IMR-90 (cell line): Measurements from ENCODE around the gene ARHGDIA. TPM values are rescaled to one million over a fixed set of nuclear protein-coding genes. Genes with fewer than 3 reads are reported as not detected.
A peak's percentile ranks its signal among the peaks of the same experiment; 100 is the strongest.

Experiments
- ATAC-seq: fragments of 200-7000 bp; cut with Tn5 transposase; 2 replicates; pipeline ENCODE4 v1.9.1; 2020; ENCODE audit warnings: low read depth, mild to moderate bottlenecking, moderate library complexity
- BruUV-seq: library from RNA; stranded (reverse); fragments of 400-500 nt; replicated peaks from 2 replicates; lab custom pipeline; 2021; lab: Mats Ljungman, UMichigan
- CTCF ChIA-PET: fragments of 300-600 bp; formaldehyde crosslinking; extraction: SDS; loops from one replicate; lab custom pipeline; 2021; ENCODE audit warnings: antibody characterized with exemption; lab: Yijun Ruan, JAX
- POLR2A ChIA-PET: fragments of 300-600 bp; sonication (Branson Sonifier 250); formaldehyde crosslinking; loops from one replicate; lab custom pipeline; 2022; ENCODE audit warnings: antibody characterized with exemption; ENCODE audit not compliant: unreplicated experiment; lab: Charles Lee
- DNase-seq: peaks from one replicate; pipeline ENCODE4 v3.0.0; 2013
- H2AFZ ChIP-seq: replicated peaks from 2 replicates; pipeline ENCODE3; 2013; ENCODE audit warnings: low read length, mild to moderate bottlenecking; ENCODE audit not compliant: poor library complexity
- H2AK5ac ChIP-seq: 2 replicates; pipeline ENCODE4 v1.6.1; 2013; ENCODE audit warnings: low read depth, low read length, inconsistent platforms
- H2AK9ac ChIP-seq: replicated peaks from 2 replicates; pipeline ENCODE3; 2013; ENCODE audit warnings: mild to moderate bottlenecking, low read depth, low read length, moderate library complexity; ENCODE audit not compliant: poor library complexity
- H2BK120ac ChIP-seq: 2 replicates; pipeline ENCODE4 v1.6.1; 2013; ENCODE audit warnings: low read depth, low read length, inconsistent platforms
- H2BK15ac ChIP-seq: 3 replicates; pipeline ENCODE4 v1.6.1; 2013; ENCODE audit warnings: low read depth, low read length, inconsistent platforms
- H2BK20ac ChIP-seq: 2 replicates; pipeline ENCODE4 v1.6.1; 2013; ENCODE audit warnings: low read depth, mild to moderate bottlenecking, inconsistent platforms, low read length, moderate library complexity
- H2BK5ac ChIP-seq: 2 replicates; pipeline ENCODE4 v1.6.1; 2013; ENCODE audit warnings: mild to moderate bottlenecking, low read depth, low read length, inconsistent platforms; ENCODE audit not compliant: poor library complexity, severe bottlenecking
- H3K14ac ChIP-seq: replicated peaks from 2 replicates; pipeline ENCODE4 v1.6.1; 2013; ENCODE audit warnings: low read depth, low read length, inconsistent platforms
- H3K18ac ChIP-seq: 2 replicates; pipeline ENCODE4 v1.6.1; 2013; ENCODE audit warnings: low read depth, low read length, control low read depth
- H3K23ac ChIP-seq: 2 replicates; pipeline ENCODE4 v1.6.1; 2013; ENCODE audit warnings: low read depth, low read length, inconsistent platforms
- H3K27ac ChIP-seq: 2 replicates; pipeline ENCODE4 v1.5.1; 2013; ENCODE audit warnings: mild to moderate bottlenecking, control low read depth, low read length; ENCODE audit not compliant: insufficient read depth
- H3K27me3 ChIP-seq: 2 replicates; pipeline ENCODE4 v1.6.1; 2013; ENCODE audit warnings: low read length; ENCODE audit not compliant: control insufficient read depth, insufficient read depth
- H3K36me3 ChIP-seq: 2 replicates; pipeline ENCODE4 v1.6.1; 2013; ENCODE audit warnings: low read length, mixed read lengths; ENCODE audit not compliant: control insufficient read depth, insufficient read depth
- H3K4ac ChIP-seq: 2 replicates; pipeline ENCODE4 v1.6.1; 2013; ENCODE audit warnings: low read depth, low read length, inconsistent platforms
- H3K4me1 ChIP-seq: 2 replicates; pipeline ENCODE4 v1.6.1; 2013; ENCODE audit warnings: low read length, mixed read lengths; ENCODE audit not compliant: control insufficient read depth, insufficient read depth
- H3K4me2 ChIP-seq: 2 replicates; pipeline ENCODE4 v1.6.1; 2013; ENCODE audit warnings: low read depth, mild to moderate bottlenecking, control low read depth, low read length, moderate library complexity
- H3K4me3 ChIP-seq: 2 replicates; pipeline ENCODE4 v1.5.1; 2013; ENCODE audit warnings: low read depth, mild to moderate bottlenecking, control low read depth, low read length, moderate library complexity; ENCODE audit not compliant: insufficient read depth
- H3K56ac ChIP-seq: 2 replicates; pipeline ENCODE4 v1.6.1; 2013; ENCODE audit warnings: low read length, inconsistent platforms; ENCODE audit not compliant: insufficient read depth; ENCODE audit errors: extremely low read depth
- H3K79me1 ChIP-seq, 2 experiments: 2 replicates each; pipeline ENCODE4 v1.6.1; 2013; ENCODE audit warnings: low read length in 2 of 2, inconsistent platforms in 1 of 2, low read depth in 1 of 2
- H3K9ac ChIP-seq: 2 replicates; pipeline ENCODE4 v1.6.1; 2013; ENCODE audit warnings: low read depth, low read length, control low read depth
- H3K9me1 ChIP-seq: 2 replicates; pipeline ENCODE4 v1.6.1; 2013; ENCODE audit warnings: low read length, inconsistent platforms; ENCODE audit not compliant: insufficient read depth
- H3K9me3 ChIP-seq: 2 replicates; pipeline ENCODE4 v1.6.1; 2013; ENCODE audit warnings: low read length; ENCODE audit not compliant: control insufficient read depth, insufficient read depth
- H4K20me1 ChIP-seq: 2 replicates; pipeline ENCODE4 v1.6.1; 2013; ENCODE audit warnings: low read length, inconsistent platforms; ENCODE audit not compliant: insufficient read depth
- H4K5ac ChIP-seq: 2 replicates; pipeline ENCODE4 v1.6.1; 2013; ENCODE audit warnings: mild to moderate bottlenecking, low read depth, low read length, control low read depth
- H4K8ac ChIP-seq, 2 experiments: 2 replicates each; pipeline ENCODE4 v1.6.1; 2013; ENCODE audit warnings: low read depth in 2 of 2, low read length in 2 of 2, control low read depth in 1 of 2, inconsistent platforms in 1 of 2
- H4K91ac ChIP-seq: 2 replicates; pipeline ENCODE4 v1.6.1; 2013; ENCODE audit warnings: low read depth, low read length, inconsistent platforms; ENCODE audit not compliant: insufficient read depth
- CHD1 ChIP-seq: IDR thresholded peaks from 2 replicates; pipeline ENCODE4 v1.6.1; 2012; ENCODE audit warnings: low read depth, low read length, improper control_type of control experiment
- FOS ChIP-seq: fragments of 150-350 bp; IDR thresholded peaks from 2 replicates; pipeline ENCODE4 v1.6.1; 2016; ENCODE audit warnings: low read depth, low read length
- MAZ ChIP-seq: IDR thresholded peaks from 2 replicates; pipeline ENCODE4 v1.6.1; 2012; ENCODE audit warnings: low read depth, mild to moderate bottlenecking, low read length, improper control_type of control experiment, moderate library complexity, borderline replicate concordance
- NFE2L2 ChIP-seq: fragments of 150-350 bp; IDR thresholded peaks from 2 replicates; pipeline ENCODE4 v1.6.1; 2016; ENCODE audit warnings: low read depth, mild to moderate bottlenecking, low read length
- POLR2A ChIP-seq: IDR thresholded peaks from 2 replicates; pipeline ENCODE4 v1.6.1; 2012; ENCODE audit warnings: mild to moderate bottlenecking, low read depth, low read length
- RAD21 ChIP-seq: IDR thresholded peaks from 2 replicates; pipeline ENCODE4 v1.6.1; 2012; ENCODE audit warnings: low read length, improper control_type of control experiment
- RFX5 ChIP-seq: IDR thresholded peaks from 2 replicates; pipeline ENCODE4 v1.8.0; 2012; ENCODE audit warnings: low read depth, mild to moderate bottlenecking, low read length, moderate library complexity
- SMC3 ChIP-seq: fragments of 150-350 bp; IDR thresholded peaks from 2 replicates; pipeline ENCODE4 v1.6.1; 2016; ENCODE audit warnings: low read depth, mild to moderate bottlenecking, antibody characterized with exemption, low read length, moderate library complexity
- WGBS, 2 experiments: methylation state at CpG; one replicate each; pipeline versions ENCODE4 v1.1.5 to v1.1.7; 2013; ENCODE audit warnings: missing lambda C conversion rate in 2 of 2; ENCODE audit not compliant: insufficient read length in 1 of 2; ENCODE audit errors: extremely low coverage in 2 of 2; 5-methylcytosine and 5-hydroxymethylcytosine counted together
- dilution Hi-C: fragments of 300-500 bp; cut with HindIII; formaldehyde crosslinking; loops from one replicate; pipeline ENCODE4 v1.14.3; 2018; ENCODE audit warnings: low sequenced_read_pairs; ENCODE audit not compliant: unreplicated experiment
- in situ Hi-C: fragments of 300-500 bp; cut with MboI; formaldehyde crosslinking; loops from 3 replicates; pipeline ENCODE4 v1.14.3; 2019; ENCODE audit warnings: low sequenced_read_pairs, inconsistent platforms, mixed read lengths
- intact Hi-C: fragments of 100-400 bp; cut with micrococcal nuclease; formaldehyde crosslinking; loops from 2 replicates; pipeline ENCODE4 v1.10.0; 2022
- polyA plus RNA-seq, 3 experiments: library from polyadenylated mRNA; depleted of rRNA; stranded (reverse); fragments of >200 nt; gene quantifications; 2 replicates each; pipeline ENCODE4 v1.2.3, GENCODE V29; 2012; ENCODE audit warnings: low replicate concordance in 1 of 3
- total RNA-seq: library from RNA; depleted of rRNA; stranded (reverse); fragments of >200 nt; gene quantifications from 2 replicates; pipeline ENCODE4 v1.2.3, GENCODE V29; 2012
- TF ChIP-seq, protein P1 (sequence below): fragments of 150-350 bp; IDR thresholded peaks from 2 replicates; pipeline ENCODE4 v1.6.1; 2016; ENCODE audit warnings: low read depth, mild to moderate bottlenecking, low read length, moderate library complexity, borderline replicate concordance

Gene ARHGDIA
- total and polyA plus RNA-seq, 2 of the 4 experiments (the other 2 are of a cell fraction): 62.7 to 362 TPM

DNA sequence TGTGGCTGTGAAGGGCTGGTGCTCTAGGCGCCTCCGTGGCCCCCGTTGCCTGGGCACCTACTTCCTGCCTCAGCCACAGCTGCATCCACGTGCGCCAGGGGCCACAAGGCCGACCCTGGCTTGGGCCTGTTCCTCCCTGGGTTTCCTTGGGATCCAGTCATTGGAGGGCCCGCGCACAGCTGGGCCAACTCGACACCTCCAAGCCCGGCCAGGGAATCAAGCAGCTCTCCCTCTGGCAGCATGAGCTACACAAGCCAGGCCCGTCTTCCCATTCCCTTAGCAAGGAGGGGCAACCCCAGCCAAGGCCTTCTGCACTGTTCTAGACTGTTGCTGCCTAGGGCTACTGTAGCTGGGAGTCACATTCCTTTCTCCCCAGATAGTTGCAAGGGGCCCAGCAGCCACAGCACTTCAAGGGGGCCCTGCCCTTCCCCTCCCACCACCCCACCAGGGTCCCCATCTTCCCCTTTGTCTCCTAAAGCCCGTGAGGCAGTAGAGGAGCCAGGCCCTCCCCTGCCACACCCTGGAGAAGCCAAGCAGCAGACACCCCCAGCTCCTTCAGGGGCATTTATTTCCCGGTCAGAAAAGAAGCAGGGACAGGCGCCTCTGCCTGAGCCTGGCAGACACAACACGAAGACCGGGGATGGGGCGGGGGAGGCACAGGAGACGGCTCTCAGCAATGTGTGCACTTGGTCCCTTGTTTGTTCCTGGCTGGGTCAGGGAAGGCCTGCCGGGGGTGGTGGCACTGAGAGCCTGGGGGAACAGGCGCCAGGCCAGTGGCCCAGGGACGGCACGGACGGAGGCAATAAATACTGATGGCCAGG lies 3.8 kb downstream of the ARHGDIA start:
- ATAC-seq (peak; percentile 1), DNase-seq (peak; percentile 52)
- no peak overlapping the region for H3K4me2 ChIP-seq
- H3K18ac ChIP-seq: no peak overlapping the region
- peak overlapping the region; percentile 98 for H2AK9ac ChIP-seq
- intact Hi-C loops: no loop called here
- no peak overlapping the region for H3K4me3 ChIP-seq
- H2BK20ac ChIP-seq: no peak overlapping the region
- H3K4ac ChIP-seq: peak overlapping the region; percentile 95
- no peak overlapping the region for H2BK15ac ChIP-seq
- no TSS peak for BruUV-seq
- WGBS, 2 experiments: 68% methylated on average over 18 of the region's 23 CpGs; no CpG with 5 or more reads in 1 of the 2 experiments
- in situ Hi-C loops: no loop called here
- peak overlapping the region; percentile 43 for H2AK5ac ChIP-seq
- peaks cover 46% of the 10 kb centered on the region for H3K36me3 ChIP-seq
- peak overlapping the region; percentile 81 for H3K27ac ChIP-seq
- no peak overlapping the region; the same call in 1 of the 2 replicates for H3K9ac ChIP-seq
- peak overlapping the region; percentile 95 for H2BK5ac ChIP-seq
- H4K8ac ChIP-seq: peak overlapping the region; percentile 39 to 66; a peak in 2 of 4 replicates
- ChIA-PET CTCF (no interaction called here), POLR2A (interaction anchor here (0.9 kb wide), 1 partner anchor 151 kb away, joined by 12 read pairs; no protein-coding TSS in a partner anchor)
- peaks cover 55% of the 10 kb centered on the region for H4K20me1 ChIP-seq
- peak overlapping the region; percentile 49 for H2AFZ ChIP-seq
- no peaks in the 10 kb centered on the region for H3K9me3 ChIP-seq
- H3K27me3 ChIP-seq: no peaks in the 10 kb centered on the region
- peak overlapping the region; percentile 59 for H3K23ac ChIP-seq
- no peak overlapping the region for H3K56ac ChIP-seq
- H2BK120ac ChIP-seq: no peak overlapping the region
- peaks cover 34% of the 10 kb centered on the region for H3K4me1 ChIP-seq
- TF ChIP-seq SMC3 (no peak), MAZ (no peak; the same call in 1 of the 2 replicates), POLR2A (no peak), CHD1 (no peak), FOS (no peak), NFE2L2 (no peak), RFX5 (no peak), RAD21 (no peak)
- TF ChIP-seq, protein P1, sequence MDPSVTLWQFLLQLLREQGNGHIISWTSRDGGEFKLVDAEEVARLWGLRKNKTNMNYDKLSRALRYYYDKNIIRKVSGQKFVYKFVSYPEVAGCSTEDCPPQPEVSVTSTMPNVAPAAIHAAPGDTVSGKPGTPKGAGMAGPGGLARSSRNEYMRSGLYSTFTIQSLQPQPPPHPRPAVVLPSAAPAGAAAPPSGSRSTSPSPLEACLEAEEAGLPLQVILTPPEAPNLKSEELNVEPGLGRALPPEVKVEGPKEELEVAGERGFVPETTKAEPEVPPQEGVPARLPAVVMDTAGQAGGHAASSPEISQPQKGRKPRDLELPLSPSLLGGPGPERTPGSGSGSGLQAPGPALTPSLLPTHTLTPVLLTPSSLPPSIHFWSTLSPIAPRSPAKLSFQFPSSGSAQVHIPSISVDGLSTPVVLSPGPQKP: no peak
- H3K79me1 ChIP-seq: peaks cover 18 to 82% of the 10 kb centered on the region in 2 experiments; a peak in 3 of 4 replicates
- dilution Hi-C loops: no loop called here
- H3K14ac ChIP-seq: peak overlapping the region; percentile 50; the same call in 1 of the 2 replicates
- H3K9me1 ChIP-seq: peaks cover 11% of the 10 kb centered on the region; the same call in 1 of the 2 replicates
- H4K5ac ChIP-seq: peak overlapping the region; percentile 15
- H4K91ac ChIP-seq: no peak overlapping the region
